Measurements from ENCODE around the gene ASIC2.

Gene ASIC2

DNA sequence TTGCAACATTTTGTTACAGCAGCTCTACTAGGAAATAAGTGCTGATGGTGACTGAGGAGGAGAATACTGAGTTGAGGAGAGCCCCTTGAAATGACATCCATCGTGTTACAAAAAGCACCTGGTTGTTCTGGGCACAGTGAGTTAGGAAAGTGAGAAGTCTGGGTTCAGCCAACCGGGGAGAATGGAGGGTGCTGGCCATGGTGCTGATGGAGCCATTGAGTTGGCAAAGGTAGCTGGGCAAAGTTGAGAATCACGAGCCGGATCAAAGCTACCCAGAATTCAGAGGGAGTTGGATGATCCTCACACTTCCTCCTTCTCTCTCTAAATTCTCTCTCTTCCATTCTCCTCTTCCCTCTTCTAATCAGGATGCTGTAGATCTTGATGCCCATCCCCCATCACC, 35.0 kb upstream of the ASIC2 start:
- peak; percentile 3 for DNase-seq (ENCODE audit: low read depth)
- H3K4me3 ChIP-seq (ENCODE audit: control insufficient read depth, low read depth, low read length): no peak overlapping the region
- no peak for TF ChIP-seq CTCF (conservative IDR thresholded peaks at IDR 0.05; ENCODE audit: control insufficient read depth, insufficient read depth, low read depth, low read length)

GRCh38 chr17:33324736-33325135, 31.6 kb upstream of the ASIC2 start:
- TF ChIP-seq CTCF (conservative IDR thresholded peaks at IDR 0.05; ENCODE audit: control insufficient read depth, insufficient read depth, low read depth, low read length): no peak
- no peak for DNase-seq (ENCODE audit: low read depth)

DNA sequence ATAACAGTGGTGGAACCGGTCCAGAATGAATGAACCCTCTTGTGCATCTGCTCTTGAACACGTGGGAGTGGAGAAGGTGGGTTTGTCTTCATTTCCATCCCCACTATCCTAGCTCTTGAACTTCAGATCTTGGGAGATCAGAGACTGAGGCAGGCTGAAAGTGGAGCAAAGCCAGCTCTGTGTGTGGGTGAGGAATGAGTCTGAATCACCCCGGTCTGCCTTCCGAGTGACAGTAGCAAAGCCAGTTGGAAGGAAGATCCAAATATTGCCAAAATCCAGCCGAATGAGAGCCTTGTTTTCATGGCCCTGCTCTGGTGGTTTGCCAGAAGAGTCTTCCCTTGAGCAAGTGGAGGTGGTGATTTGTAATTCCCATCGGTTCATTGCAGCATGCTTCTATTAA, 29.0 kb upstream of the ASIC2 start:
- no peak overlapping the region for H3K4me3 ChIP-seq (ENCODE audit: control insufficient read depth, low read depth, low read length)
- peak; percentile 44 for DNase-seq (ENCODE audit: low read depth)
- no peak for TF ChIP-seq CTCF (conservative IDR thresholded peaks at IDR 0.05; ENCODE audit: control insufficient read depth, insufficient read depth, low read depth, low read length)

More at GRCh38 chr17:33324736-33325135, 31.6 kb upstream of the ASIC2 start:
- no peak overlapping the region for H3K4me3 ChIP-seq (ENCODE audit: control insufficient read depth, low read depth, low read length)

DNA sequence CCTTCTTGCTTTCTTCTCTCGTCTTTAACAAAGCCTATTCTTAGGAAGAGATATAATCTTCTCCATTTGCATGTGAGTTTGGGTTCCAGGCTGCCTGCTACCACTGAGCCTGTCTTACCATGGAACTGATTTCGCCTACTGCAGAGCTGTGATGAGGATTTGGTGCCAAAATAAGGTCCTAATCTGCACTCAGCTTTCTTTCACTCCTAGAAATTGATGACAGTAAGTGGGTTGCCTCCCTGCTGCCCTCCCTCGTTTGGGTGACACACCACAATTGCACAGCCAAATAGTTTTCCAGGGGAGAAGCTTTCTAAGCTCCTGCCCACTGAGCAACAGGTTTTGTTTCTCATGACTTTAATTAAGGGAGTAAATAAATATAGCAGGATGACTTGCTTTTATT, 25.1 kb upstream of the ASIC2 start:
- no peak for DNase-seq (ENCODE audit: low read depth)
- H3K4me3 ChIP-seq (ENCODE audit: control insufficient read depth, low read depth, low read length): no peak overlapping the region
- TF ChIP-seq CTCF (conservative IDR thresholded peaks at IDR 0.05; ENCODE audit: control insufficient read depth, insufficient read depth, low read depth, low read length): no peak

DNA sequence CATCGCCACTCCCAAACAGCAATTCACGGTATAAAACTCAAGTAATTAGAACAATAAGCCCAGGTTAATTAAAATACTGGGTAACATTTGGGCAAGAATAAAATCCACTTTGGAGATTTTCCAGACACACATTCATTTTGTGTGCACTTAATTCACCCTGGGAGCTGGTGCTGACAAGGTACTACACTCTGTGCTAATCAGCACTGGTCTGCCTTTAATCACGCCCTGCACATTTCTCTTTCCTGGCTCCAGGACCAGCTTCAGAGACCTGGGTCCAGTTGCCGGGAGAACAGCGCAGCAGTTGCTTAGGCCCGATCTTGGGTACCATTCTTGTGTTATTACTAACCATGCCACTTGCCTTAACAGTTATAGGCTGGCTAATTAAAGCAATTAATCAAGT, 23.7 kb upstream of the ASIC2 start:
- DNase-seq (ENCODE audit: low read depth): no peak
- TF ChIP-seq CTCF (conservative IDR thresholded peaks at IDR 0.05; ENCODE audit: control insufficient read depth, insufficient read depth, low read depth, low read length): no peak

GRCh38 chr17:33310296-33310695, 17.2 kb upstream of the ASIC2 start:
- no peak for TF ChIP-seq CTCF (conservative IDR thresholded peaks at IDR 0.05; ENCODE audit: control insufficient read depth, insufficient read depth, low read depth, low read length)
- no peak for DNase-seq (ENCODE audit: low read depth)
- no peak overlapping the region for H3K4me3 ChIP-seq (ENCODE audit: control insufficient read depth, low read depth, low read length)

More for the DNA sequence above, 23.7 kb upstream of the ASIC2 start:
- H3K4me3 ChIP-seq (ENCODE audit: control insufficient read depth, low read depth, low read length): no peak overlapping the region

DNA sequence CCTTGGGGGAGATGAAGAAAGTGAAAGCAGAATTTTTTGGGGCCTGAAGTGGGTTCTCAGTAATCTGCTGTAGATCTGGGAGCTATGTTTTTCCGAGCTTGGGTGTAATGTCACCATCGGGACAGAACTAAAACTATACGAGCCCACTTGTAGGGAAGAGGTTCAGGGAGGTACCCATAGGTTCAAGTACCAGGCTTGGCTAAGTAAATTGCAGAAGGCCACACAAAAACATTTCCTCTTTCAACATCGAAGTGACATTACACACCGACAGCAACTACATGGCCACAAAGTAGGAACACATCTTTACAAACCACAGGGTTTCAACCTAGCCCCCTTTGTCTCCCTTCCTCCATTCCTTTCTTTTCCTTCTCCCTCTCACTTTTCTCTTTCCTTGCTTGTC, 10.2 kb upstream of the ASIC2 start:
- H3K4me3 ChIP-seq (ENCODE audit: control insufficient read depth, low read depth, low read length): no peak overlapping the region
- DNase-seq (ENCODE audit: low read depth): no peak

More for the DNA sequence above, 10.2 kb upstream of the ASIC2 start:
- TF ChIP-seq CTCF (conservative IDR thresholded peaks at IDR 0.05; ENCODE audit: control insufficient read depth, insufficient read depth, low read depth, low read length): no peak

Measured in fibroblast of mammary gland (primary cell).